ENCODE data around the gene COL4A6. TPM values are rescaled to one million over a fixed set of nuclear protein-coding genes. Genes with fewer than 3 reads are reported as not detected.

The COL4A6 gene
- total and polyA plus RNA-seq, 2 donors (not counting 3 experiments of a cell fraction or from before 2014, with no cell fraction given), result 0.49 to 0.62 TPM

DNA sequence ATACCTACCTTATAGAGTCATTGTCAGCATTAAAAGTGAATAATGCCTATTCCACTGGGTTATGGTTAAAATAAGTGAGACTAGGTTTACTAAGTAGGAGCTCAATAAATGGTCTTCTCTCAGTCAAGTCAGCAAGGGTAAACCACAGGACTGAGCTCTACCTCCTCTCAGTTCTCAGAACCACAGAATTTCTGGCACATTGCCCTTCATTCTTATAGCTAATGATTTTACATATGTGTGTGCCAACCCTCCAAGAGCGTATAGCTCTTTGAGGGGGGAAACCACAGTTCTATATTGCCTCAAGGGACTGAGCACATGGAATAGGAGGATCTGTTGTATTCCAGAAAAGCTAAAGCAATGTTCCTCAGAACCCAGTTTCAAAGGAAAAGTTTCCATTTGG, 221.8 kb downstream of the COL4A6 start:
- Histone ChIP-seq H3K4me3 (replicated peaks in 1 of 3; ENCODE audit: insufficient read depth in 1 of 3, low read depth in 1 of 3, low read length in 3 of 3) (no peak overlapping the region), H3K9me3 (replicated peaks; ENCODE audit: control insufficient read depth, insufficient read depth, low read length) (no peaks in the 10 kb centered on the region), H3K36me3 (ENCODE audit: control insufficient read depth in 2 of 2, extremely low read depth in 1 of 2, insufficient read depth in 2 of 2, low read length in 2 of 2) (no peaks in the 10 kb centered on the region), H3K9me1 (replicated peaks; ENCODE audit: control insufficient read depth, extremely low read depth, insufficient read depth, low read length) (no peaks in the 10 kb centered on the region), H4K20me1 (replicated peaks; ENCODE audit: control insufficient read depth, extremely low read depth, insufficient read depth, low read length) (no peaks in the 10 kb centered on the region), H3K27me3 (ENCODE audit: control insufficient read depth in 2 of 2, insufficient read depth in 2 of 2, low read length in 2 of 2) (no peaks in the 10 kb centered on the region), H3K4me2 (ENCODE audit: insufficient read depth, low read length) (no peak overlapping the region), H3K79me2 (ENCODE audit: control insufficient read depth, insufficient read depth, low read length) (no peaks in the 10 kb centered on the region), H2AFZ (ENCODE audit: low read depth, low read length) (no peak overlapping the region), H3K9ac (replicated peaks; ENCODE audit: extremely low read depth, insufficient read depth, low read length) (no peak overlapping the region), H3K4me1 (ENCODE audit: control insufficient read depth, extremely low read depth, insufficient read depth, low read length) (no peaks in the 10 kb centered on the region), H3K27ac (ENCODE audit: insufficient read depth, low read depth, low read length) (no peak overlapping the region)
- no TSS peak for BruUV-seq (replicated peaks)
- TF ChIP-seq MYC (IDR thresholded peaks at IDR 0.05; ENCODE audit: low read depth, low read length) (no peak), FOS (IDR thresholded peaks at IDR 0.05; ENCODE audit: borderline replicate concordance, insufficient read depth, low read length) (no peak)
- intact Hi-C loops (cut with micrococcal nuclease) (no loop called here), dilution Hi-C loops (cut with MboI; ENCODE audit: extremely low pct_ligation_motif_present, low sequenced_read_pairs) (no loop called here)
- DNase-seq (ENCODE audit: low read depth, low spot score), result no peak
- POLR2A ChIA-PET, result no interaction called here
- CTCF ChIA-PET, result interaction anchor here (1.2 to 2.6 kb wide), 6 partner anchors 8 to 321 kb away, joined by 3 to 19 read pairs (median 4); no protein-coding TSS in a partner anchor
- FAIRE-seq, result no peak

DNA sequence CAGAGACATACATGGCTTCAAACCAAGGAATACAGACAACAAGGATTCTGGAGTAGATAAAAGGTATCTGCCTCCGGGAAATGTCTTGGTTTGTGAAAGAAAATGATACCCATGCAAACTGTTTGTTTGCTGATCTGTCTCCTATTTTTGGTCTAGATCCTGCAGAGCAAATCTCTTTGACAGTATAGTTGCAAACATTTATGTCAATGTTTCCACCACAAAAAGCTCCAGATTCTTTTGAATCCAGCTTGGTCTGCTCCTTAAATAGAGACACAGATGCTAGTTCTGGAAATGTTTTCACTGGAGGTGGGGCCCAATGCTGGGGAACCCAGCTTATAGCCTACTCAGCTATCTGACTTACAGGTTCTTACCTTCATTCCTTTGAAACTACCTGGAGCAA, 226.9 kb downstream of the COL4A6 start:
- H3K9ac ChIP-seq (replicated peaks; ENCODE audit: extremely low read depth, insufficient read depth, low read length), result no peak overlapping the region
- H3K27me3 ChIP-seq (ENCODE audit: control insufficient read depth in 2 of 2, insufficient read depth in 2 of 2, low read length in 2 of 2), result no peaks in the 10 kb centered on the region
- ChIA-PET POLR2A (no interaction called here), CTCF (interaction anchor here (1.9 kb wide), 1 partner anchor 13 kb away, joined by 7 read pairs; no protein-coding TSS in a partner anchor)
- H3K9me3 ChIP-seq (replicated peaks; ENCODE audit: control insufficient read depth, insufficient read depth, low read length), result no peaks in the 10 kb centered on the region
- no peaks in the 10 kb centered on the region for H3K79me2 ChIP-seq (ENCODE audit: control insufficient read depth, insufficient read depth, low read length)
- DNase-seq (ENCODE audit: low read depth, low spot score), result no peak
- H2AFZ ChIP-seq (ENCODE audit: low read depth, low read length), result no peak overlapping the region
- TF ChIP-seq MYC (IDR thresholded peaks at IDR 0.05; ENCODE audit: low read depth, low read length) (no peak), POLR2AphosphoS5 (IDR thresholded peaks at IDR 0.05; ENCODE audit: insufficient read depth, low read depth, low read length) (no peak), EZH2 (IDR thresholded peaks at IDR 0.05; ENCODE audit: borderline replicate concordance, low read depth, low read length, severe bottlenecking) (no peak), POLR2A (IDR thresholded peaks at IDR 0.05; ENCODE audit: low read depth, low read length) (no peak), FOS (IDR thresholded peaks at IDR 0.05; ENCODE audit: borderline replicate concordance, insufficient read depth, low read length) (no peak), GATA2 (IDR thresholded peaks at IDR 0.05; ENCODE audit: insufficient read depth, insufficient read length, low read depth, low read length) (no peak), JUN (IDR thresholded peaks at IDR 0.05; ENCODE audit: borderline replicate concordance, insufficient read depth, insufficient read length, low read depth) (no peak)
- TF ChIP-seq, protein P1, sequence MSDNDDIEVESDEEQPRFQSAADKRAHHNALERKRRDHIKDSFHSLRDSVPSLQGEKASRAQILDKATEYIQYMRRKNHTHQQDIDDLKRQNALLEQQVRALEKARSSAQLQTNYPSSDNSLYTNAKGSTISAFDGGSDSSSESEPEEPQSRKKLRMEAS (IDR thresholded peaks at IDR 0.05; ENCODE audit: insufficient read depth, insufficient read length), result no peak
- TF ChIP-seq, protein P2, sequence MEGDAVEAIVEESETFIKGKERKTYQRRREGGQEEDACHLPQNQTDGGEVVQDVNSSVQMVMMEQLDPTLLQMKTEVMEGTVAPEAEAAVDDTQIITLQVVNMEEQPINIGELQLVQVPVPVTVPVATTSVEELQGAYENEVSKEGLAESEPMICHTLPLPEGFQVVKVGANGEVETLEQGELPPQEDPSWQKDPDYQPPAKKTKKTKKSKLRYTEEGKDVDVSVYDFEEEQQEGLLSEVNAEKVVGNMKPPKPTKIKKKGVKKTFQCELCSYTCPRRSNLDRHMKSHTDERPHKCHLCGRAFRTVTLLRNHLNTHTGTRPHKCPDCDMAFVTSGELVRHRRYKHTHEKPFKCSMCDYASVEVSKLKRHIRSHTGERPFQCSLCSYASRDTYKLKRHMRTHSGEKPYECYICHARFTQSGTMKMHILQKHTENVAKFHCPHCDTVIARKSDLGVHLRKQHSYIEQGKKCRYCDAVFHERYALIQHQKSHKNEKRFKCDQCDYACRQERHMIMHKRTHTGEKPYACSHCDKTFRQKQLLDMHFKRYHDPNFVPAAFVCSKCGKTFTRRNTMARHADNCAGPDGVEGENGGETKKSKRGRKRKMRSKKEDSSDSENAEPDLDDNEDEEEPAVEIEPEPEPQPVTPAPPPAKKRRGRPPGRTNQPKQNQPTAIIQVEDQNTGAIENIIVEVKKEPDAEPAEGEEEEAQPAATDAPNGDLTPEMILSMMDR (IDR thresholded peaks at IDR 0.05; ENCODE audit: extremely low read depth in 1 of 2, insufficient read depth in 1 of 2, low read depth in 1 of 2, low read length in 2 of 2), result no peak
- H3K9me1 ChIP-seq (replicated peaks; ENCODE audit: control insufficient read depth, extremely low read depth, insufficient read depth, low read length), result no peaks in the 10 kb centered on the region
- H3K4me1 ChIP-seq (ENCODE audit: control insufficient read depth, extremely low read depth, insufficient read depth, low read length), result no peaks in the 10 kb centered on the region
- H3K27ac ChIP-seq (ENCODE audit: insufficient read depth, low read depth, low read length), result no peak overlapping the region
- FAIRE-seq, result no peak
- H3K4me3 ChIP-seq (replicated peaks in 1 of 3; ENCODE audit: insufficient read depth in 1 of 3, low read depth in 1 of 3, low read length in 3 of 3), result no peak overlapping the region
- intact Hi-C loops (cut with micrococcal nuclease), result no loop called here
- no peaks in the 10 kb centered on the region for H4K20me1 ChIP-seq (replicated peaks; ENCODE audit: control insufficient read depth, extremely low read depth, insufficient read depth, low read length)
- H3K36me3 ChIP-seq (ENCODE audit: control insufficient read depth in 2 of 2, extremely low read depth in 1 of 2, insufficient read depth in 2 of 2, low read length in 2 of 2), result no peaks in the 10 kb centered on the region
- dilution Hi-C loops (cut with MboI; ENCODE audit: extremely low pct_ligation_motif_present, low sequenced_read_pairs), result no loop called here
- H3K4me2 ChIP-seq (ENCODE audit: insufficient read depth, low read length), result no peak overlapping the region
- BruUV-seq (replicated peaks), result no TSS peak

All from endothelial cell of umbilical vein (primary cell).